A549 (cell line): Measurements from ENCODE around the gene IGF2BP3.

Experiments used
- CEBPB ChIP-seq, 2 experiments: fragments of >200 bp in 1 of 2; sonication (Bioruptor Twin) in 1 of 2; formaldehyde crosslinking in 1 of 2; IDR thresholded peaks; 2 replicates each; pipeline ENCODE4 v1.6.1; 2012 to 2016
- CHD2 ChIP-seq: fragments of 150-350 bp; IDR thresholded peaks from 2 replicates; pipeline ENCODE4 v1.6.1; 2014; ENCODE audit warnings: low read length; ENCODE audit not compliant: partially characterized antibody
- CTCF ChIP-seq: fragments of >200 bp; sonication (Bioruptor Twin); formaldehyde crosslinking; IDR thresholded peaks from 3 replicates; pipeline ENCODE4 v1.5.1; 2016
- MYC ChIP-seq: IDR thresholded peaks from 2 replicates; pipeline ENCODE4 v1.6.1; 2012; ENCODE audit warnings: mild to moderate bottlenecking, inconsistent platforms, low read length, improper control_type of control experiment, borderline replicate concordance
- PBX3 ChIP-seq: IDR thresholded peaks from 2 replicates; pipeline ENCODE4 v1.6.1; 2012

- TF ChIP-seq CTCF (no peak), PBX3 (no peak), CHD2 (no peak), MYC (no peak), CEBPB (IDR thresholded peaks at IDR 0.05) (no peak)
Observed at GRCh38 chr7:23285657-23286646, 184.3 kb downstream of the IGF2BP3 start.
